ENCODE data around the gene SERPINB6. TPM values are rescaled to one million over a fixed set of nuclear protein-coding genes. Genes with fewer than 3 reads are reported as not detected.
"Not testable (repeated sequence)": the region's sequence is repeated elsewhere in the genome, so short reads cannot be mapped to it uniquely, and the experiment has no call there.

SERPINB6 gene
- total RNA-seq, 1 donor from 2014 or later: 120 TPM

GRCh38 chr6:3014675-3015066 lies 43.3 kb upstream of the SERPINB6 start:
- no peak for DNase-seq (ENCODE audit: low read depth)
- TF ChIP-seq, protein P1, sequence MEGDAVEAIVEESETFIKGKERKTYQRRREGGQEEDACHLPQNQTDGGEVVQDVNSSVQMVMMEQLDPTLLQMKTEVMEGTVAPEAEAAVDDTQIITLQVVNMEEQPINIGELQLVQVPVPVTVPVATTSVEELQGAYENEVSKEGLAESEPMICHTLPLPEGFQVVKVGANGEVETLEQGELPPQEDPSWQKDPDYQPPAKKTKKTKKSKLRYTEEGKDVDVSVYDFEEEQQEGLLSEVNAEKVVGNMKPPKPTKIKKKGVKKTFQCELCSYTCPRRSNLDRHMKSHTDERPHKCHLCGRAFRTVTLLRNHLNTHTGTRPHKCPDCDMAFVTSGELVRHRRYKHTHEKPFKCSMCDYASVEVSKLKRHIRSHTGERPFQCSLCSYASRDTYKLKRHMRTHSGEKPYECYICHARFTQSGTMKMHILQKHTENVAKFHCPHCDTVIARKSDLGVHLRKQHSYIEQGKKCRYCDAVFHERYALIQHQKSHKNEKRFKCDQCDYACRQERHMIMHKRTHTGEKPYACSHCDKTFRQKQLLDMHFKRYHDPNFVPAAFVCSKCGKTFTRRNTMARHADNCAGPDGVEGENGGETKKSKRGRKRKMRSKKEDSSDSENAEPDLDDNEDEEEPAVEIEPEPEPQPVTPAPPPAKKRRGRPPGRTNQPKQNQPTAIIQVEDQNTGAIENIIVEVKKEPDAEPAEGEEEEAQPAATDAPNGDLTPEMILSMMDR (conservative IDR thresholded peaks at IDR 0.05; ENCODE audit: low read depth, low read length): no peak
- no peak overlapping the region for H3K4me3 ChIP-seq (ENCODE audit: low read depth, low read length)

DNA sequence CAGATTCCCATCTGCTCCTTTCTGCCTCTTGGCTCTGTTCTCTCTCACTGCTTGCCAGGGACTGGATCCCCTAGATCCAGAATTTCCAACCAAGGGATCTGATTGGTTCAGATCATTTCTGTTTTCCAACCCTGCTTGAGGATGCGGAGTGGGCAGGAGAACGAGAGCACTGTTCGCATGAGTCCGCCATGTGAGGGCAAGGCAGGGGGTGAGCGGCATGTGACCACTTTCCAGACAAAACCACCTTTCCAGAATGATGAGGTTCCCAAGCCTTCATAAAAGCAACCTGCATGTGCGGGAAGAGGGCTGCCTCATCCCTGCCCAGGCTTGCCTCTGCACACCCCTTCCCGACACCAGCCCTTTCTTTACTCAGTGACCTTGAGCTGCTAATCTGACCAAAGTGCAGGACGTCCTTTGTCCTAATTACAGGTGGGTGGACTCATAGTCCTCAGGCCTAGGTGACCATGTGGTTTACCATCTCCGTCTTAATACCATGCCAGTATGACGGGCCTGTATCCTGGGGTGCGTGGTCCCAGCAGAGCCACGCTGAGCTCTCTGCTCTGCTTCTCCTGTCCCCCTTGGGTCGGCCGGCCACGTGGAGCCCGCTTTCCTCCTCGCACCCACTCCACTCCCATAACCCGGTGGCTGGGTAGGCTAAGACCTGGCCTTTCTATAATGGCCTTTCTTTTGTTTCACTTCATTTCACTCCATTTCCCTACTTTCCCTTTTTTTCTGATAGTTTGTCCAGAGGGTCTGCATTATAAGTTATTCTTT lies 42.7 kb upstream of the SERPINB6 start:
- no peak overlapping the region for H3K4me3 ChIP-seq (ENCODE audit: low read depth, low read length)
- TF ChIP-seq, protein P1 (conservative IDR thresholded peaks at IDR 0.05; ENCODE audit: low read depth, low read length): no peak
- no peak for DNase-seq (ENCODE audit: low read depth)

GRCh38 chr6:3013486-3013885 lies 42.1 kb upstream of the SERPINB6 start:
- DNase-seq (ENCODE audit: low read depth): no peak
- TF ChIP-seq, protein P1 (conservative IDR thresholded peaks at IDR 0.05; ENCODE audit: low read depth, low read length): no peak

DNA sequence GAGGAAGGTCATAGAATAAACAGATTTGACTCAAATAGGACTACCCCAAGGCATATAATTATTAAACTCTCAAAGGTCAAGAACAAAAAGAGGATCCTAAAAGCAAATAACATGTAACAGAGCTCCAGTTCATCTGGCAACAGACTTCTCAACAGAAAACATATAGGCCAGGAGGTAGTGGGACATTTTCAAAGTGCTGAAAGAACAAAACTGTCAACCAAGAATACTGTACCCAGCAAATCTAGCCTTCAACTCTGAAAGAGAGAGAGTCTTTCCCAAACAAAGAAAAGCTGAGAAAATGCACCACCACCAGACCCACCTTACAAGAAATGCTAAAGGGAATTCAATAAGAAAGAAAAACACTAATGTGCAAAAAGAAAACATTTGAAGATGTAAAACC lies 40.2 kb upstream of the SERPINB6 start:
- DNase-seq (ENCODE audit: low read depth): no peak
- TF ChIP-seq, protein P1 (conservative IDR thresholded peaks at IDR 0.05; ENCODE audit: low read depth, low read length): no peak
- H3K4me3 ChIP-seq (ENCODE audit: low read depth, low read length): no peak overlapping the region

More at GRCh38 chr6:3013486-3013885, 42.1 kb upstream of the SERPINB6 start:
- no peak overlapping the region for H3K4me3 ChIP-seq (ENCODE audit: low read depth, low read length)

- TF ChIP-seq, protein P1 (conservative IDR thresholded peaks at IDR 0.05; ENCODE audit: low read depth, low read length): no peak
- no peak for DNase-seq (ENCODE audit: low read depth)
- no peak overlapping the region for H3K4me3 ChIP-seq (ENCODE audit: low read depth, low read length)
These were observed 39.8 kb upstream of the SERPINB6 start for GRCh38 chr6:3011158-3011557.

- H3K4me3 ChIP-seq (ENCODE audit: low read depth, low read length): no peak overlapping the region
- no peak for DNase-seq (ENCODE audit: low read depth)
- TF ChIP-seq, protein P1 (conservative IDR thresholded peaks at IDR 0.05; ENCODE audit: low read depth, low read length): no peak
These were observed 38.6 kb upstream of the SERPINB6 start for GRCh38 chr6:3009930-3010329.

DNA sequence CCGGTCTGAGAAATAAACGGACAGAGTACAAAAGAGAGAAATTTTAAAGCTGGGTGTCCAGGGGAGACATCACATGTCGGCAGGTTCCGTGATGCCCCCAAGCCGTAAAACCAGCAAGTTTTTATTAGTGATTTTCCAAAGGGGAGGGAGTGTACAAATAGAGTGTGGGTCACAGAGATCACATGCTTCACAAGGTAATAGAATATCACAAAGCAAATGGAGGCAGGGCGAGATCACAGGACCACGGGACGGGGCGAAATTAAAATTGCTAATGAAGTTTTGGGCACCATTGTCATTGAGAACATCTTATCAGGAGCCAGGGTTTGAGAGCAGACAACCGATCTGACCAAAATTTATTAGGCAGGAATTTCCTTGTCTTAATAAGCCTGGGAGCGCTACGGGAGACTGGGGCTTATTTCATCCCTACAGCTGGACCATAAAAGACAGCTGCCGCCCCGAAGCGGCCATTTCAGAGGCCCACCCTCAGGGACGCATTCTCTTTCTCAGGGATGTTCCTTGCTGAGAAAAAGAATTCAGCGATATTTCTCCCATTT lies 37.4 kb upstream of the SERPINB6 start:
- DNase-seq (ENCODE audit: low read depth); H3K4me3 ChIP-seq (ENCODE audit: low read depth, low read length): not testable (repeated sequence)

Measured in epithelial cell of proximal tubule (primary cell).